HFFc6 (cell line): ENCODE measurements around the gene MRM2. TPM values are rescaled to one million over a fixed set of nuclear protein-coding genes. Genes with fewer than 3 reads are reported as not detected.
A peak's percentile ranks its signal among the peaks of the same experiment; 100 is the strongest.

Source experiments
- DNase-seq: peaks from one replicate; pipeline ENCODE4 v3.0.0-alpha.2; 2018
- H3K27ac Mint-ChIP-seq: 2 replicates; pipeline ENCODE4 v1.8.0; 2020; ENCODE audit warnings: mild to moderate bottlenecking, mixed read lengths
- H3K27me3 Mint-ChIP-seq: 2 replicates; pipeline ENCODE4 v1.8.0; 2021; ENCODE audit warnings: mild to moderate bottlenecking, moderate library complexity, mixed read lengths; ENCODE audit not compliant: insufficient read depth
- H3K36me3 Mint-ChIP-seq: 2 replicates; pipeline ENCODE4 v1.8.0; 2021; ENCODE audit warnings: low read depth, mixed read lengths
- H3K4me1 Mint-ChIP-seq: 2 replicates; pipeline ENCODE4 v1.8.0; 2020; ENCODE audit warnings: low read depth, mixed read lengths
- H3K4me3 Mint-ChIP-seq: 2 replicates; pipeline ENCODE4 v1.8.0; 2020; ENCODE audit warnings: mild to moderate bottlenecking, moderate library complexity, mixed read lengths
- H3K9me3 Mint-ChIP-seq: 2 replicates; pipeline ENCODE4 v1.8.0; 2020; ENCODE audit warnings: mild to moderate bottlenecking, mixed read lengths
- total RNA-seq, 6 experiments: library from RNA; stranded (reverse); fragmentation: NEBNext Ultra II Directional; extraction: Animal tissue kit (Norgen Biotek cat#: 25700); gene quantifications; 2 replicates in 1 of 6; 3 replicates in 5 of 6; pipeline ENCODE4 v1.2.3, GENCODE V29; 2021
- TF ChIP-seq, protein P1 (sequence below): fragments of 200-600 bp; sonication (generic); IDR thresholded peaks from 2 replicates; pipeline ENCODE4 v1.5.0; 2021; ENCODE audit warnings: antibody characterized with exemption, mild to moderate bottlenecking

The MRM2 gene
- total RNA-seq, 6 experiments from 2014 or later = 25.9 to 30.5 (median 27.5) TPM

- Mint-ChIP-seq H3K36me3 (peaks cover 18% of the 10 kb centered on the region), H3K27me3 (peaks cover 2% of the 10 kb centered on the region)
These were observed 23.6 kb downstream of the MRM2 start for GRCh38 chr7:2218444-2218785.

DNA sequence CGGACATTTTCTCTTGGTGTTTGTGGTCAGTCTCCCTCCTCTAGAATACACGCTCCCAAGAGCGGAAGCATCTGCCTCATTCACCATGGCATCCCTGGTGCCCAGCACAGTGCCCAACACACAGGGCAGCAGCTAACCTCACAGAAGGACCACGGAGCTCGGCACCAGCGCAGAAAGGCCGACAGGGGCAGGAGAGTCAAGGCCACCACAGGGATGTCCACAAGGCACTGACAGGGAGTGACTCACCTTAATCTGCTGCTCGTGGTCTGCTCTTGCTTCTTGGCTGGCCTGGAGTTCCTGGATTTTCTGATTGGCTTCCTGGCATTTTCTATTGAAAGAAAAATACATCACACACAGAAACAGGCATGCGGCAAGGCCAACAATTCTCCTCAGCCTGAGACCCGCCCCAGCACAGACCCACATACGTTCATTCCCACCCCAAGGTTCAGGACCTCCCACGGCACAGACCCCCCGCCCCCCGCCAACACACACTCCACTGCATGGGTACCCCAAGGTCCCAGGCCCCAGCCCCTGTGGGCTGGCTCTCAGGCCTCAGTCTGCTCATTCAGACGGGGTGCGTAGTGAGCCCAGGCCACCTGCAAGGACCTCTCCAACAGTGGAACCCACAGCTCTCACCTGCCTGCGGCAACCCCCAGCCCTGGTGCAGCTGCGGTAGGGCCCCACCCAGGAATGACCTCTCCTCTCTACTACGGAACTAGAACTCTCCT, 24.1 kb downstream of the MRM2 start:
- Mint-ChIP-seq H3K36me3 (peaks cover 19% of the 10 kb centered on the region), H3K4me3 (no peak overlapping the region)
- peak; percentile 24 for DNase-seq

More at GRCh38 chr7:2218444-2218785, 23.6 kb downstream of the MRM2 start:
- TF ChIP-seq, protein P1, sequence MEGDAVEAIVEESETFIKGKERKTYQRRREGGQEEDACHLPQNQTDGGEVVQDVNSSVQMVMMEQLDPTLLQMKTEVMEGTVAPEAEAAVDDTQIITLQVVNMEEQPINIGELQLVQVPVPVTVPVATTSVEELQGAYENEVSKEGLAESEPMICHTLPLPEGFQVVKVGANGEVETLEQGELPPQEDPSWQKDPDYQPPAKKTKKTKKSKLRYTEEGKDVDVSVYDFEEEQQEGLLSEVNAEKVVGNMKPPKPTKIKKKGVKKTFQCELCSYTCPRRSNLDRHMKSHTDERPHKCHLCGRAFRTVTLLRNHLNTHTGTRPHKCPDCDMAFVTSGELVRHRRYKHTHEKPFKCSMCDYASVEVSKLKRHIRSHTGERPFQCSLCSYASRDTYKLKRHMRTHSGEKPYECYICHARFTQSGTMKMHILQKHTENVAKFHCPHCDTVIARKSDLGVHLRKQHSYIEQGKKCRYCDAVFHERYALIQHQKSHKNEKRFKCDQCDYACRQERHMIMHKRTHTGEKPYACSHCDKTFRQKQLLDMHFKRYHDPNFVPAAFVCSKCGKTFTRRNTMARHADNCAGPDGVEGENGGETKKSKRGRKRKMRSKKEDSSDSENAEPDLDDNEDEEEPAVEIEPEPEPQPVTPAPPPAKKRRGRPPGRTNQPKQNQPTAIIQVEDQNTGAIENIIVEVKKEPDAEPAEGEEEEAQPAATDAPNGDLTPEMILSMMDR = no peak
- H3K27ac Mint-ChIP-seq = no peak overlapping the region
- H3K4me1 Mint-ChIP-seq = no peaks in the 10 kb centered on the region
- H3K9me3 Mint-ChIP-seq = no peaks in the 10 kb centered on the region
- H3K4me3 Mint-ChIP-seq = no peak overlapping the region
- DNase-seq = no peak

GRCh38 chr7:2217206-2217605, 24.8 kb downstream of the MRM2 start:
- H3K27ac Mint-ChIP-seq = no peak overlapping the region
- DNase-seq = no peak
- H3K4me3 Mint-ChIP-seq = no peak overlapping the region
- no peaks in the 10 kb centered on the region for H3K4me1 Mint-ChIP-seq
- H3K9me3 Mint-ChIP-seq = no peaks in the 10 kb centered on the region
- TF ChIP-seq, protein P1 = no peak
- peaks cover 2% of the 10 kb centered on the region for H3K27me3 Mint-ChIP-seq
- peaks cover 25% of the 10 kb centered on the region for H3K36me3 Mint-ChIP-seq

More for the DNA sequence above, 24.1 kb downstream of the MRM2 start:
- H3K27me3 Mint-ChIP-seq = peaks cover 2% of the 10 kb centered on the region
- no peaks in the 10 kb centered on the region for H3K4me1 Mint-ChIP-seq
- H3K27ac Mint-ChIP-seq = no peak overlapping the region
- H3K9me3 Mint-ChIP-seq = no peaks in the 10 kb centered on the region
- TF ChIP-seq, protein P1 = no peak

DNA sequence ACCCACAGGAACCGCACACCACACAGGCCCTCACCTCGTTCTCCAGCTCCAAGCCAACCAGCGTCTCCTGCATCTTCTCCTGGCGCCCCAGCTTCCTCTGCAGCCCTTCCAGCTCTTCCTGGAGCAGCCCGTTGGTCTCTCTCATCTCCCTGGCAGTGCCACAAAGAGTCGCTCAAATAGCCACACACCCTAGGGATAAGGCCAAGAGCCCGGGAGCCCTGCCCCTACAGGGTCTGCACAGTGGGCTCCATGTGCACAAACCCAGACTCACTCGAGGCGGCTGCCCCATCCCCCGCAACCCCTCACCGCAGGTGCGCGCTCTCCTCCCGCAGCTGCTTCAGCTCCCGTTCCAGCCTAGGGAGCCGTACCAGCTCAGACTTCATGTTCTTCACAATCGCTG, 26.2 kb downstream of the MRM2 start:
- Mint-ChIP-seq H3K27me3 (peaks cover 2% of the 10 kb centered on the region), H3K4me3 (no peak overlapping the region), H3K36me3 (peaks cover 25% of the 10 kb centered on the region), H3K27ac (no peak overlapping the region; the same call in 1 of the 2 replicates), H3K9me3 (no peaks in the 10 kb centered on the region), H3K4me1 (no peaks in the 10 kb centered on the region)
- TF ChIP-seq, protein P1 = no peak
- DNase-seq = no peak

DNA sequence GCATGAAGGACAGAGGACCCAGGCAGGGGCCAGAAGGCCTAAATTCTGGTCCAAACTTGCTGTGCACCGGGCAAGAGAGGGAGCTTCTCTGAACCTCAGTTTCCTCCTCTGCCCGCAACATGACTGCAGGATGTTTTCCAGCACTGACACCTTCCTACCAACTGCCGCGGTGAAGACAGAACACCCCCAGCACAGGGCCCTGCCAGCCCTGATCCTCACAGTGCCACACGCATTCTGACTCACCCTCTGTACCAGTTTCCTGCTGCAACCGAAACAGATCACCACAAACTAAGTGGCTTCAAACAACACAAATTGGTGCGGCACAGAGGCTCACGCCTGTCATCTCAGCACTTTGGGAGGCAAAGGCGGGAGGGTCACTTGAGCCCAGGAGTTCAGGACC, 27.4 kb downstream of the MRM2 start:
- peaks cover 25% of the 10 kb centered on the region for H3K36me3 Mint-ChIP-seq
- H3K4me1 Mint-ChIP-seq = no peaks in the 10 kb centered on the region
- TF ChIP-seq, protein P1 = no peak
- peaks cover 2% of the 10 kb centered on the region for H3K27me3 Mint-ChIP-seq
- no peak for DNase-seq
- H3K27ac Mint-ChIP-seq = no peak overlapping the region
- no peak overlapping the region for H3K4me3 Mint-ChIP-seq
- no peaks in the 10 kb centered on the region for H3K9me3 Mint-ChIP-seq
